WI38 (cell line): ENCODE measurements around the gene TLE1.
"Not testable (repeated sequence)": the region's sequence is repeated elsewhere in the genome, so short reads cannot be mapped to it uniquely, and the experiment has no call there.

Experiments
- H3K4me3 ChIP-seq: 2 replicates; pipeline ENCODE4 v1.5.1; 2011; ENCODE audit warnings: low read depth, mild to moderate bottlenecking, control low read depth, low read length
- TF ChIP-seq, protein P1 (sequence below): IDR thresholded peaks from 2 replicates; pipeline ENCODE4 v1.5.1; 2012; ENCODE audit warnings: low read depth, mild to moderate bottlenecking, control low read depth, low read length

Gene TLE1

DNA sequence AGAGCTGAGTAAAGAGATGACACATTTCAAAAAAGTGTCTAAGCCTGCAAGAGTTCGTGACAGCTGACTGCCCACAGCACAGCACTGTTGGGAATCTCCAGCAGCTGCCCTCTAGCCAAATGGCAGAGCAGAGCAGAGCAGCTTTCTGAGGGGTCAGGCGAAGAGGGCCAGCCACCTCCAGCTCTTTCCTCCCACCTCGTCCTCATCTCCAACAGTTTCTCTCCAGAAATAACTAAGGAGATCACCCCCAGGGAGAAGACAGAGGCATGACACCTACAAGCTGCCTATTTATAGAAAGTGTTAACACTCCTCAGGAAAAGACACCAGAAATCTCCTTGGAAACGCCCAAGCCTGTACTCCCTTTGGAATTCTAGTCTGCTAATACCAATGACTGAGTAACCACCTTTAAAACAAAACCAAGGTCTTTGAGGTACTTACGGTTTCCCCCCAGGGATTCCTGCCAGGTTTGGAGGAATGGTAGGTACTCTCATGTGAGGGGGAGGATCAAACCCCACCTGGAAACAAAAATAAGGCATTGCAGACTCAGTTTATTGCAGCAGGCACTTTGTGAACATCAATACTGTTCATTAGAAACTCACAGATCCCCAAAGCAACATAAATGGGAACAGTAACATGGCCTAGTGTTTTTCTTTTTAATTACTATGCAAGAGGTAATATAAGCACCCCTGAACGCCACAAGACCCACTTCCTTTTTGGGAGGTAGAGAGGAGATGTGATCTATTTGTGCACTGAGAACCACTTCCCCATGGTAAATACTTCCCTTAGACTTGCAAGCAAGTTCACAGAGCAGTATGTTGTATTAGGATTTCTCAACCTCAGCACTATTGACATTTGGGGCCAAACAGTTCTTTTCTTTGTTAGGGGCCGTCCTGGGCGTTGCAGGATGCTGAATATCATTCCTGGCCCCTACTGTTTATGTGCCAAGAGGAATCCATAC lies 79.3 kb downstream of the TLE1 start:
- TF ChIP-seq, protein P1, sequence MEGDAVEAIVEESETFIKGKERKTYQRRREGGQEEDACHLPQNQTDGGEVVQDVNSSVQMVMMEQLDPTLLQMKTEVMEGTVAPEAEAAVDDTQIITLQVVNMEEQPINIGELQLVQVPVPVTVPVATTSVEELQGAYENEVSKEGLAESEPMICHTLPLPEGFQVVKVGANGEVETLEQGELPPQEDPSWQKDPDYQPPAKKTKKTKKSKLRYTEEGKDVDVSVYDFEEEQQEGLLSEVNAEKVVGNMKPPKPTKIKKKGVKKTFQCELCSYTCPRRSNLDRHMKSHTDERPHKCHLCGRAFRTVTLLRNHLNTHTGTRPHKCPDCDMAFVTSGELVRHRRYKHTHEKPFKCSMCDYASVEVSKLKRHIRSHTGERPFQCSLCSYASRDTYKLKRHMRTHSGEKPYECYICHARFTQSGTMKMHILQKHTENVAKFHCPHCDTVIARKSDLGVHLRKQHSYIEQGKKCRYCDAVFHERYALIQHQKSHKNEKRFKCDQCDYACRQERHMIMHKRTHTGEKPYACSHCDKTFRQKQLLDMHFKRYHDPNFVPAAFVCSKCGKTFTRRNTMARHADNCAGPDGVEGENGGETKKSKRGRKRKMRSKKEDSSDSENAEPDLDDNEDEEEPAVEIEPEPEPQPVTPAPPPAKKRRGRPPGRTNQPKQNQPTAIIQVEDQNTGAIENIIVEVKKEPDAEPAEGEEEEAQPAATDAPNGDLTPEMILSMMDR: no peak
- no peak overlapping the region for H3K4me3 ChIP-seq

DNA sequence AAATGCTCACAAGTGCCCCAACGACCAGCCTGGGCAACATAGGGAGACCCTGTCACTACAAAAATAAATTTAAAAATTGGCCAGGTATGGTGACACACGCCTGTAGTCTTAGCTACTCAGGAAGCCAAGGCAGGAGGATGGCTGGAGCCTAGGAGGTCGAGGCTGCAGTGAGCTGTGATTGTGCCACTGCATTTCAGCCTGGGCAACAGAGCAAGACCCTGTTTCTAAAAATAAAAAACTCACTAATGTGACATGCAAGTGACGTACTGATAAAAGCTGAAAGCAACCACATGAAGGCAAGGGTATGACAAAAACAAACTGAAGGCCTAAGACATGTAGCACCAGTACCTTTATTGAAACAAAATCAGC lies 81.1 kb downstream of the TLE1 start:
- TF ChIP-seq, protein P1: no peak

DNA sequence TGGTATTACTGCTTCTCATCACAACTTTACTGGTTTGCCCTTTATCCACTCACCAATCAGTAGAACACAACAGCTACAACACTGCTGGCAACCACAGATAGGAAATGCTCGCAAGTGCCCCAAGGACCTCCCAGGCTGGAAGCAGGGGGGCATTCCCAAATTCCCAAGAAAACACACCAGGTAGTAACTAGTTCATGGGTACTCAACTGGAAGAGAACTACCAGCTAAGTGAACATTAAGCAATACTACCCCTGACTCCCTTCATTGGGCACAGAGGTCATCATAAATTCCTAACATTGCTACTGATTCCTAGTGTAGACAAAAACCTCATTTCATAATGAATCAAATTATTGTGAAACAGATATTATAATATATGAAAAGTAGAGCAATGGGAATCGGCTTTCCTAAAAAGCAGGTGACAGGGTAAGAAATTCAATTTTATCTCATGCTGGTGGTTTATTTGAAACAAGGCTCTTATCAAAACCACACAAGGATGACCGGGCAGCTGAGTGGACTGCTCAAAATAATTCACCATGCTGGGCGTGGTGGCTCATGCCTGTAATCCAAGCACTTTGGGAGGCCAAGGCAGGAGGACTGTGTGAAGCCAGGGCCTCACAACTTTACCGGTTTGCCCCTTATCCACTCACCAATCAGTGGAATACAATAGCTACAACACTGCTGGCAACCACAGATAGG lies 81.6 kb downstream of the TLE1 start:
- no peak overlapping the region for H3K4me3 ChIP-seq
- TF ChIP-seq, protein P1: no peak

More for the DNA sequence above, 81.1 kb downstream of the TLE1 start:
- no peak overlapping the region for H3K4me3 ChIP-seq

DNA sequence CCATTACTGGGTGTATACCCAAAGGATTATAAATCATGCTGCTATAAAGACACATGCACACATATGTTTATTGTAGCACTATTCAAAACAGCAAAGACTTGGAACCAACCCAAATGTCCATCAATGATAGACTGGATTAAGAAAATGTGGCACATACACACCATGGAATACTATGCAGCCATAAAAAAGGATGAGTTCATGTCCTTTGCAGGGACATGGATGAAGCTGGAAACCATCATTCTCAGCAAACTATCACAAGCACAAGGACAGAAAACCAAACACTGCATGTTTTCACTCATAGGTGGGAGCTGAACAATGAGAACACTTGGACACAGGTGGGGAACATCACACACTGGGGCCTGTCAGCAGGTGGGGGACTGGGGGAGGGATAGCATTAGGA lies 83.1 kb downstream of the TLE1 start:
- H3K4me3 ChIP-seq: not testable (repeated sequence)

DNA sequence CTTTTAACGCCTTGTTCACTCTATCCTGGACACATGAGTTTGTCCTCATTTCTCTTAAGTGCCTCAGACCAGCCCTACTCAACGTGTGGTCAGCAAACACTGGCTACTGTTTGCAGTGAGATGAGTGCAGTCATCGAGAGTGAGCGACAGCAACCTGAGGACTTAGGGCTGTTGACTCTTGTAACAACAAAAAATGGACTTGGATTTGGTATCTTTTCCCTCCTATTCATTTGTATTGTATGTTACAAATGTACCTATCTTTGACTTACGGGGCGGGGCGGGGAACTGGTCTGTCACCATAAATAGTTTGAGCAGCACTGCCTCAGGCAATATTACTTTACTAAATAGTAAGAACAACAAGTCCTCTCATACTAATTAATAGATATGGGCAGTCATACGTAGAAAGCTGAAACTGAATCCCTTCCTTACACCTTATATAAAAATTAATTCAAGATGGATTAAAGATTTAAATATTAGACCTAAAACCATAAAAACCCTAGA lies 84.1 kb downstream of the TLE1 start:
- no peak overlapping the region for H3K4me3 ChIP-seq
- TF ChIP-seq, protein P1: no peak

DNA sequence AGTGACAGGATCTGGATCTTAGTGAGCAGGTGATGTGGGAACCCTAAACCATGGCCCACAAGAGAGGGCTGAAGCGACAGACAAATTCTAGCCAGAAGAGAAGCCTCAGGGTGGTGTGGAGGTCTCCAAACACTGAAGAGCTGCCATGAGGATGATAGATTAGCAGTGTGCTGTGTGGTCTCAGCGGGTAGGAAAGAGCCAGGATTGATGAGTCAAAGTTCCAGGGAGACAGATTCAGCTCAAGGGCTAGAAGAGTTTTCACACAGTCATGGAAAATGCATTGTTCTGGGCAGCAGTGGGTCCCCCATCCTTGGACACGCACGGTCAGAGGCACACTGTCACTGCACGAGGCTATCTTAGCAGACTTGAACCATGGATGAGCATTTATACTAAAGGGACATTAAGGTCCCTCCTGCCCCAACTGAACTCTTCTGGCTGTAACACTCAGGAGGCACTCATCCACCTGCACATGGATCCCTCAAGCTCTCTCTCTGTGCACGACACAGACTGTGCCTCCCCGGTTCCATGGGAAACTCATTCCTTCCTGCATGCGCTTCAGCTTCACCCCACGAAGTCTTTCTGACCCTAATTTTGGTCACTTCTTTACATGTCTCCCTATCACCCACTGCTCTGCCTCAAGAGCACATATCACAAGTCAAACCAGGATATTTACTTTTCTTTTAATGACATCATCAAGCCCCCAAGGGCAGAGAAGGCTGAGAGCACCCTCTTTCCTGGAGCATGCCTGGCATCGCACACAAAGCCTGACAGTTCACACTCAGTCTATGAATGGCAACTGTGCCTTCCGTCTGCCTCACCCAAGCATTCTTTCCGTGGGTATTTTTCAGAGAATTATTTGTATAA lies 84.8 kb downstream of the TLE1 start:
- TF ChIP-seq, protein P1: no peak

More for the DNA sequence above, 84.8 kb downstream of the TLE1 start:
- no peak overlapping the region for H3K4me3 ChIP-seq
